ENCODE measurements around the gene HSDL2. TPM values are rescaled to one million over a fixed set of nuclear protein-coding genes. Genes with fewer than 3 reads are reported as not detected.

HSDL2 gene
- total and polyA plus RNA-seq, 10 of the 15 experiments (the other 5 are each of a cell fraction or from before 2014, with no cell fraction given), result 20.9 to 46.1 (median 27.0) TPM

DNA sequence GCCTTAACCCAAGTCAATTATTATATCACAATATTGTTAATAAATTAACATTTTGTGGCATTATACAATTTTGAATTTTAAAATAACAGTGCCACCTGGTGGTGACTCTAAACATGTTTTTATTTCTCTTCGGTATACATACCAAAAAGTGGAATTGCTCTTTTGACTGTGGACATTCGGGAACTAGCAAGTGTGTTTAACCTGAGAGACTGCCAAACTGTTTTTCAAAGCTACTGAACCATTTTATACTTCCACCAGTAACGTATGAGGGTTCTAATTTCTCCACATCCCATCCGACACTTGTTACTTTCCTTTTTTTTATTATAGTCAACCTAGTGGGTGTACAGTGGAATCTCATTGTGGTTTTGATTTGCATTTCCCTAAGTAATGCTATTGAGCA is 18.3 kb upstream of the HSDL2 start (continued):
- TF ChIP-seq, protein P1, sequence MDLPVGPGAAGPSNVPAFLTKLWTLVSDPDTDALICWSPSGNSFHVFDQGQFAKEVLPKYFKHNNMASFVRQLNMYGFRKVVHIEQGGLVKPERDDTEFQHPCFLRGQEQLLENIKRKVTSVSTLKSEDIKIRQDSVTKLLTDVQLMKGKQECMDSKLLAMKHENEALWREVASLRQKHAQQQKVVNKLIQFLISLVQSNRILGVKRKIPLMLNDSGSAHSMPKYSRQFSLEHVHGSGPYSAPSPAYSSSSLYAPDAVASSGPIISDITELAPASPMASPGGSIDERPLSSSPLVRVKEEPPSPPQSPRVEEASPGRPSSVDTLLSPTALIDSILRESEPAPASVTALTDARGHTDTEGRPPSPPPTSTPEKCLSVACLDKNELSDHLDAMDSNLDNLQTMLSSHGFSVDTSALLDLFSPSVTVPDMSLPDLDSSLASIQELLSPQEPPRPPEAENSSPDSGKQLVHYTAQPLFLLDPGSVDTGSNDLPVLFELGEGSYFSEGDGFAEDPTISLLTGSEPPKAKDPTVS (IDR thresholded peaks at IDR 0.05; ENCODE audit: low read depth, low read length), result no peak
- no peak for TF ChIP-seq BACH1 (IDR thresholded peaks at IDR 0.05; ENCODE audit: borderline replicate concordance)
- no peak for TF ChIP-seq ZBED1 (IDR thresholded peaks at IDR 0.05; ENCODE audit: borderline replicate concordance)
- TF ChIP-seq SUZ12 (IDR thresholded peaks at IDR 0.05; ENCODE audit: unreplicated experiment), result no peak
- TF ChIP-seq, protein P2, sequence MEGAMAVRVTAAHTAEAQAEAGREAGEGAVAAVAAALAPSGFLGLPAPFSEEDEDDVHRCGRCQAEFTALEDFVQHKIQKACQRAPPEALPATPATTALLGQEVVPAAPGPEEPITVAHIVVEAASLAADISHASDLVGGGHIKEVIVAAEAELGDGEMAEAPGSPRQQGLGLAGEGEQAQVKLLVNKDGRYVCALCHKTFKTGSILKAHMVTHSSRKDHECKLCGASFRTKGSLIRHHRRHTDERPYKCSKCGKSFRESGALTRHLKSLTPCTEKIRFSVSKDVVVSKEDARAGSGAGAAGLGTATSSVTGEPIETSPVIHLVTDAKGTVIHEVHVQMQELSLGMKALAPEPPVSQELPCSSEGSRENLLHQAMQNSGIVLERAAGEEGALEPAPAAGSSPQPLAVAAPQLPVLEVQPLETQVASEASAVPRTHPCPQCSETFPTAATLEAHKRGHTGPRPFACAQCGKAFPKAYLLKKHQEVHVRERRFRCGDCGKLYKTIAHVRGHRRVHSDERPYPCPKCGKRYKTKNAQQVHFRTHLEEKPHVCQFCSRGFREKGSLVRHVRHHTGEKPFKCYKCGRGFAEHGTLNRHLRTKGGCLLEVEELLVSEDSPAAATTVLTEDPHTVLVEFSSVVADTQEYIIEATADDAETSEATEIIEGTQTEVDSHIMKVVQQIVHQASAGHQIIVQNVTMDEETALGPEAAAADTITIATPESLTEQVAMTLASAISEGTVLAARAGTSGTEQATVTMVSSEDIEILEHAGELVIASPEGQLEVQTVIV (IDR thresholded peaks at IDR 0.05; ENCODE audit: borderline replicate concordance, partially characterized antibody), result no peak
- TF ChIP-seq, protein P3, sequence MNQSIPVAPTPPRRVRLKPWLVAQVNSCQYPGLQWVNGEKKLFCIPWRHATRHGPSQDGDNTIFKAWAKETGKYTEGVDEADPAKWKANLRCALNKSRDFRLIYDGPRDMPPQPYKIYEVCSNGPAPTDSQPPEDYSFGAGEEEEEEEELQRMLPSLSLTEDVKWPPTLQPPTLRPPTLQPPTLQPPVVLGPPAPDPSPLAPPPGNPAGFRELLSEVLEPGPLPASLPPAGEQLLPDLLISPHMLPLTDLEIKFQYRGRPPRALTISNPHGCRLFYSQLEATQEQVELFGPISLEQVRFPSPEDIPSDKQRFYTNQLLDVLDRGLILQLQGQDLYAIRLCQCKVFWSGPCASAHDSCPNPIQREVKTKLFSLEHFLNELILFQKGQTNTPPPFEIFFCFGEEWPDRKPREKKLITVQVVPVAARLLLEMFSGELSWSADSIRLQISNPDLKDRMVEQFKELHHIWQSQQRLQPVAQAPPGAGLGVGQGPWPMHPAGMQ (IDR thresholded peaks at IDR 0.05; ENCODE audit: borderline replicate concordance), result no peak
- TF ChIP-seq, protein P4, sequence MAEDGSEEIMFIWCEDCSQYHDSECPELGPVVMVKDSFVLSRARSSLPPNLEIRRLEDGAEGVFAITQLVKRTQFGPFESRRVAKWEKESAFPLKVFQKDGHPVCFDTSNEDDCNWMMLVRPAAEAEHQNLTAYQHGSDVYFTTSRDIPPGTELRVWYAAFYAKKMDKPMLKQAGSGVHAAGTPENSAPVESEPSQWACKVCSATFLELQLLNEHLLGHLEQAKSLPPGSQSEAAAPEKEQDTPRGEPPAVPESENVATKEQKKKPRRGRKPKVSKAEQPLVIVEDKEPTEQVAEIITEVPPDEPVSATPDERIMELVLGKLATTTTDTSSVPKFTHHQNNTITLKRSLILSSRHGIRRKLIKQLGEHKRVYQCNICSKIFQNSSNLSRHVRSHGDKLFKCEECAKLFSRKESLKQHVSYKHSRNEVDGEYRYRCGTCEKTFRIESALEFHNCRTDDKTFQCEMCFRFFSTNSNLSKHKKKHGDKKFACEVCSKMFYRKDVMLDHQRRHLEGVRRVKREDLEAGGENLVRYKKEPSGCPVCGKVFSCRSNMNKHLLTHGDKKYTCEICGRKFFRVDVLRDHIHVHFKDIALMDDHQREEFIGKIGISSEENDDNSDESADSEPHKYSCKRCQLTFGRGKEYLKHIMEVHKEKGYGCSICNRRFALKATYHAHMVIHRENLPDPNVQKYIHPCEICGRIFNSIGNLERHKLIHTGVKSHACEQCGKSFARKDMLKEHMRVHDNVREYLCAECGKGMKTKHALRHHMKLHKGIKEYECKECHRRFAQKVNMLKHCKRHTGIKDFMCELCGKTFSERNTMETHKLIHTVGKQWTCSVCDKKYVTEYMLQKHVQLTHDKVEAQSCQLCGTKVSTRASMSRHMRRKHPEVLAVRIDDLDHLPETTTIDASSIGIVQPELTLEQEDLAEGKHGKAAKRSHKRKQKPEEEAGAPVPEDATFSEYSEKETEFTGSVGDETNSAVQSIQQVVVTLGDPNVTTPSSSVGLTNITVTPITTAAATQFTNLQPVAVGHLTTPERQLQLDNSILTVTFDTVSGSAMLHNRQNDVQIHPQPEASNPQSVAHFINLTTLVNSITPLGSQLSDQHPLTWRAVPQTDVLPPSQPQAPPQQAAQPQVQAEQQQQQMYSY (CRISPR knock-in tag; IDR thresholded peaks at IDR 0.05), result no peak
- TF ChIP-seq, protein P5, sequence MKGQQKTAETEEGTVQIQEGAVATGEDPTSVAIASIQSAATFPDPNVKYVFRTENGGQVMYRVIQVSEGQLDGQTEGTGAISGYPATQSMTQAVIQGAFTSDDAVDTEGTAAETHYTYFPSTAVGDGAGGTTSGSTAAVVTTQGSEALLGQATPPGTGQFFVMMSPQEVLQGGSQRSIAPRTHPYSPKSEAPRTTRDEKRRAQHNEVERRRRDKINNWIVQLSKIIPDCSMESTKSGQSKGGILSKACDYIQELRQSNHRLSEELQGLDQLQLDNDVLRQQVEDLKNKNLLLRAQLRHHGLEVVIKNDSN (IDR thresholded peaks at IDR 0.05; ENCODE audit: borderline replicate concordance, extremely low read length, insufficient read depth, low read depth, low read length), result no peak
- TF ChIP-seq, protein P6, sequence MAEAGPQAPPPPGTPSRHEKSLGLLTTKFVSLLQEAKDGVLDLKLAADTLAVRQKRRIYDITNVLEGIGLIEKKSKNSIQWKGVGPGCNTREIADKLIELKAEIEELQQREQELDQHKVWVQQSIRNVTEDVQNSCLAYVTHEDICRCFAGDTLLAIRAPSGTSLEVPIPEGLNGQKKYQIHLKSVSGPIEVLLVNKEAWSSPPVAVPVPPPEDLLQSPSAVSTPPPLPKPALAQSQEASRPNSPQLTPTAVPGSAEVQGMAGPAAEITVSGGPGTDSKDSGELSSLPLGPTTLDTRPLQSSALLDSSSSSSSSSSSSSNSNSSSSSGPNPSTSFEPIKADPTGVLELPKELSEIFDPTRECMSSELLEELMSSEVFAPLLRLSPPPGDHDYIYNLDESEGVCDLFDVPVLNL (IDR thresholded peaks at IDR 0.05; ENCODE audit: low read depth, low read length), result no peak
- no peak for TF ChIP-seq CHD1 (IDR thresholded peaks at IDR 0.05; ENCODE audit: low read depth, low read length)
- no peak for TF ChIP-seq JUNB (IDR thresholded peaks at IDR 0.05)
- TF ChIP-seq MTA2 (IDR thresholded peaks at IDR 0.05; ENCODE audit: low read depth), result no peak
- no peak for TF ChIP-seq MEF2A (IDR thresholded peaks at IDR 0.05; ENCODE audit: insufficient read depth, low read depth, low read length)
- TF ChIP-seq RUNX3 (IDR thresholded peaks at IDR 0.05; ENCODE audit: low read length), result peak; percentile 41; the same call in 1 of the 2 replicates
